Right atrium auricular region (tissue), 2 donors: ENCODE measurements around the gene JAG2. TPM values are rescaled to one million over a fixed set of nuclear protein-coding genes. Genes with fewer than 3 reads are reported as not detected.

ENCODE experiments used
- DNase-seq: peaks from one replicate; pipeline ENCODE4 v3.0.0-alpha.2; 2019; ENCODE audit warnings: low spot score
- H3K27ac ChIP-seq, 2 donors: fragments of 200-600 bp; sonication (generic); 1 replicate in 1 of 2; 2 replicates in 1 of 2; pipeline ENCODE4 v1.5.1; 2016 to 2019
- H3K27me3 ChIP-seq, 2 donors: fragments of 200-600 bp; sonication (generic); one replicate each; pipeline versions ENCODE4 v1.5.1 to v1.6.0; 2017 to 2019
- H3K36me3 ChIP-seq: fragments of 200-600 bp; sonication (generic); one replicate; pipeline ENCODE4 v1.5.1; 2016
- H3K4me1 ChIP-seq, 2 donors: fragments of 200-600 bp; sonication (generic); one replicate each; pipeline versions ENCODE4 v1.5.1 to v1.6.0; 2017 to 2019
- H3K4me3 ChIP-seq, 2 donors: fragments of 200-600 bp; sonication (generic); 1 replicate in 1 of 2; 2 replicates in 1 of 2; pipeline ENCODE4 v1.5.1; 2017 to 2019; ENCODE audit warnings: mild to moderate bottlenecking in 1 of 2, moderate library complexity in 1 of 2
- H3K9me3 ChIP-seq, 2 donors: fragments of 200-600 bp; sonication (generic); one replicate each; pipeline ENCODE4 v1.5.1; 2019
- CTCF ChIP-seq, 2 donors: fragments of 200-600 bp; sonication (generic); IDR thresholded peaks; one replicate each; pipeline ENCODE4 v1.5.1; 2019; ENCODE audit warnings: antibody characterized with exemption in 2 of 2
- total RNA-seq, 2 donors: library from RNA; depleted of rRNA; stranded (reverse); fragments of >200 nt; gene quantifications; one replicate each; pipeline ENCODE4 v1.1.0, GENCODE V29; 2016

Gene JAG2
- total RNA-seq, 2 donors from 2014 or later, result 14.5 to 17.3 TPM

- Histone ChIP-seq H3K4me3 (no peak overlapping the region), H3K27me3 (peaks cover 4 to 20% of the 10 kb centered on the region in 2 donors), H3K27ac (peak overlapping the region; percentile 40 to 57), H3K4me1 (peaks cover 0 to 64% of the 10 kb centered on the region in 2 donors), H3K9me3 (no peaks in the 10 kb centered on the region), H3K36me3 (no peaks in the 10 kb centered on the region)
- DNase-seq, result no peak
- no peak for TF ChIP-seq CTCF (IDR thresholded peaks at IDR 0.05)
Measured at GRCh38 chr14:105193916-105194782, 25.6 kb upstream of the JAG2 start.

- Histone ChIP-seq H3K27ac (peak overlapping the region; percentile 33 to 42), H3K4me1 (peaks cover 0 to 55% of the 10 kb centered on the region in 2 donors), H3K36me3 (no peaks in the 10 kb centered on the region), H3K27me3 (peaks cover 4 to 20% of the 10 kb centered on the region in 2 donors), H3K9me3 (peaks cover 0 to under 1% of the 10 kb centered on the region in 2 donors), H3K4me3 (no peak overlapping the region)
- no peak for DNase-seq
- no peak for TF ChIP-seq CTCF (IDR thresholded peaks at IDR 0.05)
Measured at GRCh38 chr14:105192866-105193731, 24.5 kb upstream of the JAG2 start.

GRCh38 chr14:105187935-105188524 is 19.5 kb upstream of the JAG2 start:
- no peak for DNase-seq
- TF ChIP-seq CTCF (IDR thresholded peaks at IDR 0.05), result no peak
- no peak overlapping the region for H3K27ac ChIP-seq
- peaks cover 0 to 5% of the 10 kb centered on the region in 2 donors for H3K4me1 ChIP-seq
- peaks cover 0 to 5% of the 10 kb centered on the region in 2 donors for H3K9me3 ChIP-seq
- no peaks in the 10 kb centered on the region for H3K27me3 ChIP-seq
- H3K36me3 ChIP-seq, result no peaks in the 10 kb centered on the region
- H3K4me3 ChIP-seq, result no peak overlapping the region

- no peaks in the 10 kb centered on the region for H3K36me3 ChIP-seq
- peaks cover 0 to 5% of the 10 kb centered on the region in 2 donors for H3K9me3 ChIP-seq
- no peak for TF ChIP-seq CTCF (IDR thresholded peaks at IDR 0.05)
- H3K27me3 ChIP-seq, result no peaks in the 10 kb centered on the region
- H3K27ac ChIP-seq, result no peak overlapping the region
- no peak for DNase-seq
- H3K4me3 ChIP-seq, result no peak overlapping the region
- H3K4me1 ChIP-seq, result peaks cover 0 to 4% of the 10 kb centered on the region in 2 donors
Measured at GRCh38 chr14:105187116-105187515, 18.5 kb upstream of the JAG2 start.

GRCh38 chr14:105185973-105186372 is 17.4 kb upstream of the JAG2 start:
- Histone ChIP-seq H3K4me3 (no peak overlapping the region), H3K4me1 (peaks cover 0 to 12% of the 10 kb centered on the region in 2 donors), H3K27me3 (no peaks in the 10 kb centered on the region), H3K36me3 (no peaks in the 10 kb centered on the region), H3K27ac (no peak overlapping the region), H3K9me3 (peaks cover 0 to 5% of the 10 kb centered on the region in 2 donors)
- TF ChIP-seq CTCF (IDR thresholded peaks at IDR 0.05), result no peak
- DNase-seq, result no peak
